SK-N-MC (cell line): ENCODE measurements around the gene CCDC116.
"Not testable (repeated sequence)": the region's sequence is repeated elsewhere in the genome, so short reads cannot be mapped to it uniquely, and the experiment has no call there.

Experiments
- DNase-seq: peaks from one replicate; pipeline ENCODE4 v3.0.0-alpha.2; 2011; ENCODE audit warnings: low read depth, low spot score
- H3K27ac ChIP-seq: fragments of 200-600 bp; sonication (generic); 2 replicates; pipeline ENCODE4 v1.5.1; 2016; ENCODE audit warnings: mixed run types
- H3K36me3 ChIP-seq: fragments of 200-600 bp; sonication (generic); 2 replicates; pipeline ENCODE4 v1.6.1; 2017; ENCODE audit warnings: antibody characterized with exemption, low read length, mixed read lengths; ENCODE audit not compliant: insufficient read depth
- H3K4me3 ChIP-seq: fragments of 200-600 bp; sonication (generic); 2 replicates; pipeline ENCODE4 v1.5.1; 2016
- H3K9ac ChIP-seq: fragments of 200-600 bp; sonication (generic); 2 replicates; pipeline ENCODE4 v1.8.0; 2017; ENCODE audit warnings: mixed run types, mixed read lengths; ENCODE audit not compliant: insufficient read length
- H3K9me3 ChIP-seq: fragments of 200-600 bp; sonication (generic); 2 replicates; pipeline ENCODE4 v1.6.1; 2017; ENCODE audit warnings: low read depth, mild to moderate bottlenecking, antibody characterized with exemption, low read length, moderate library complexity, mixed read lengths
- EZH2 ChIP-seq: fragments of 200-600 bp; sonication (generic); IDR thresholded peaks from one replicate; pipeline ENCODE4 v1.6.1; 2017; ENCODE audit warnings: antibody characterized with exemption
- FOXP2 ChIP-seq: optimal IDR thresholded peaks from 2 replicates; pipeline ENCODE3; 2011; ENCODE audit warnings: mild to moderate bottlenecking, moderate library complexity; ENCODE audit not compliant: insufficient read depth; ENCODE audit errors: extremely low read length, control extremely low read depth
- POLR2AphosphoS5 ChIP-seq: IDR thresholded peaks from 2 replicates; pipeline ENCODE4 v1.6.1; 2012; ENCODE audit warnings: mild to moderate bottlenecking, low read depth, low read length, borderline replicate concordance

Gene CCDC116

GRCh38 chr22:21591695-21592094 lies 40.9 kb upstream of the CCDC116 start:
- no peak overlapping the region for H3K27ac ChIP-seq
- no peak overlapping the region for H3K9ac ChIP-seq
- H3K4me3 ChIP-seq = no peak overlapping the region
- H3K36me3 ChIP-seq = peaks cover 48% of the 10 kb centered on the region
- no peak for DNase-seq
- TF ChIP-seq FOXP2 (no peak), POLR2AphosphoS5 (no peak), EZH2 (no peak)
- no peaks in the 10 kb centered on the region for H3K9me3 ChIP-seq

- H3K4me3 ChIP-seq = no peak overlapping the region
- TF ChIP-seq FOXP2 (no peak), EZH2 (no peak)
- H3K9ac ChIP-seq = no peak overlapping the region
- no peak for DNase-seq
- no peak overlapping the region for H3K27ac ChIP-seq
- peaks cover 50% of the 10 kb centered on the region for H3K36me3 ChIP-seq
- H3K9me3 ChIP-seq = no peaks in the 10 kb centered on the region
Measured at GRCh38 chr22:21592422-21592821, 40.1 kb upstream of the CCDC116 start.

- Histone ChIP-seq H3K4me3 (no peak overlapping the region), H3K27ac (no peak overlapping the region), H3K9ac (no peak overlapping the region), H3K9me3 (no peaks in the 10 kb centered on the region), H3K36me3 (peaks cover 48% of the 10 kb centered on the region)
- TF ChIP-seq EZH2 = no peak
- no peak for TF ChIP-seq POLR2AphosphoS5
- no peak for TF ChIP-seq FOXP2
- no peak for DNase-seq
Measured at GRCh38 chr22:21593406-21594232, 38.9 kb upstream of the CCDC116 start.

GRCh38 chr22:21594865-21595452 lies 37.6 kb upstream of the CCDC116 start:
- H3K27ac ChIP-seq = no peak overlapping the region
- DNase-seq = no peak
- no peak overlapping the region for H3K4me3 ChIP-seq
- no peak overlapping the region for H3K9ac ChIP-seq
- peaks cover 57% of the 10 kb centered on the region for H3K36me3 ChIP-seq
- no peaks in the 10 kb centered on the region for H3K9me3 ChIP-seq
- TF ChIP-seq EZH2 (no peak), FOXP2 (no peak), POLR2AphosphoS5 (no peak)

GRCh38 chr22:21596356-21597135 lies 36.0 kb upstream of the CCDC116 start:
- H3K9ac ChIP-seq, H3K27ac ChIP-seq, DNase-seq, H3K9me3 ChIP-seq, H3K4me3 ChIP-seq: not testable (repeated sequence)
- H3K36me3 ChIP-seq = peaks cover 57% of the 10 kb centered on the region

- Histone ChIP-seq H3K4me3 (no peak overlapping the region), H3K27ac (no peak overlapping the region), H3K9ac (no peak overlapping the region), H3K9me3 (no peaks in the 10 kb centered on the region), H3K36me3 (peaks cover 45% of the 10 kb centered on the region)
- TF ChIP-seq EZH2 = no peak
- no peak for TF ChIP-seq POLR2AphosphoS5
- TF ChIP-seq FOXP2 = no peak
- DNase-seq = no peak
Measured at GRCh38 chr22:21598302-21598701, 34.3 kb upstream of the CCDC116 start.

- no peak overlapping the region for H3K27ac ChIP-seq
- no peak for DNase-seq
- peaks cover 36% of the 10 kb centered on the region for H3K36me3 ChIP-seq
- H3K4me3 ChIP-seq = no peak overlapping the region
- TF ChIP-seq FOXP2 (no peak), EZH2 (no peak), POLR2AphosphoS5 (no peak)
- no peak overlapping the region for H3K9ac ChIP-seq
- no peaks in the 10 kb centered on the region for H3K9me3 ChIP-seq
Measured at GRCh38 chr22:21599053-21599893, 33.3 kb upstream of the CCDC116 start.

GRCh38 chr22:21602579-21602978 lies 30.0 kb upstream of the CCDC116 start:
- Histone ChIP-seq H3K36me3 (peaks cover 20% of the 10 kb centered on the region), H3K27ac (no peak overlapping the region), H3K9ac (no peak overlapping the region), H3K4me3 (no peak overlapping the region), H3K9me3 (no peaks in the 10 kb centered on the region)
- no peak for TF ChIP-seq EZH2
- TF ChIP-seq POLR2AphosphoS5 = no peak
- no peak for TF ChIP-seq FOXP2
- DNase-seq = no peak
